GM06990 (cell line): ENCODE measurements around the gene TRIM67.

Source experiments
- DNase-seq: peaks from one replicate; pipeline ENCODE4 v3.0.0-alpha.2; 2011; ENCODE audit not compliant: insufficient read length; ENCODE audit errors: extremely low read depth
- H3K27me3 ChIP-seq: replicated peaks from 2 replicates; pipeline ENCODE4 v1.6.0; 2011; ENCODE audit warnings: low read length; ENCODE audit not compliant: control insufficient read depth, insufficient read depth
- H3K36me3 ChIP-seq: 2 replicates; pipeline ENCODE4 v1.5.1; 2011; ENCODE audit warnings: low read length; ENCODE audit not compliant: control insufficient read depth, insufficient read depth
- H3K4me3 ChIP-seq: replicated peaks from 2 replicates; pipeline ENCODE4 v1.5.1; 2011; ENCODE audit warnings: low read depth, mild to moderate bottlenecking, control low read depth, low read length
- TF ChIP-seq, protein P1 (sequence below): IDR thresholded peaks from 2 replicates; pipeline ENCODE4 v1.5.1; 2011; ENCODE audit warnings: low read length, control low read depth, mild to moderate bottlenecking, inconsistent platforms; ENCODE audit not compliant: insufficient read depth, poor library complexity, severe bottlenecking

Gene TRIM67

DNA sequence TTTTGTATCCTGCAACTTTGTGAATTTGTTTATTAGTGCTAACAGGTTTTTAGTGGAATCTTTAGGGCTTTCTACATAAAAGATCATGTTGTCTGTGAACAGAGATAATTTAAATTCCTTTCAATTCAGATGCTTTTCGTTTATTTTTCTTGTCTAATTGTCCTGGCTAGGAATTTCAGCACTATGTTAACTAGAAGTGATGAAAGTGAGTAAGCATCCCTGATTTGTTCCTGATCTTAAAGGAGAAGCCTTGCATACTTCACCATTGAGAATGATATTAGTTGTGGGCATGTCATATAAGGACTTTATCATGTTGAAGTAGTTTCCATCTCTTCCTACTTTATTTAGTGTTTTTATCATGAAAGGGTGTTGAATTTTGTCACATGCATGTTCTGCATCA lies 23.6 kb upstream of the TRIM67 start:
- TF ChIP-seq, protein P1, sequence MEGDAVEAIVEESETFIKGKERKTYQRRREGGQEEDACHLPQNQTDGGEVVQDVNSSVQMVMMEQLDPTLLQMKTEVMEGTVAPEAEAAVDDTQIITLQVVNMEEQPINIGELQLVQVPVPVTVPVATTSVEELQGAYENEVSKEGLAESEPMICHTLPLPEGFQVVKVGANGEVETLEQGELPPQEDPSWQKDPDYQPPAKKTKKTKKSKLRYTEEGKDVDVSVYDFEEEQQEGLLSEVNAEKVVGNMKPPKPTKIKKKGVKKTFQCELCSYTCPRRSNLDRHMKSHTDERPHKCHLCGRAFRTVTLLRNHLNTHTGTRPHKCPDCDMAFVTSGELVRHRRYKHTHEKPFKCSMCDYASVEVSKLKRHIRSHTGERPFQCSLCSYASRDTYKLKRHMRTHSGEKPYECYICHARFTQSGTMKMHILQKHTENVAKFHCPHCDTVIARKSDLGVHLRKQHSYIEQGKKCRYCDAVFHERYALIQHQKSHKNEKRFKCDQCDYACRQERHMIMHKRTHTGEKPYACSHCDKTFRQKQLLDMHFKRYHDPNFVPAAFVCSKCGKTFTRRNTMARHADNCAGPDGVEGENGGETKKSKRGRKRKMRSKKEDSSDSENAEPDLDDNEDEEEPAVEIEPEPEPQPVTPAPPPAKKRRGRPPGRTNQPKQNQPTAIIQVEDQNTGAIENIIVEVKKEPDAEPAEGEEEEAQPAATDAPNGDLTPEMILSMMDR = no peak
- Histone ChIP-seq H3K4me3 (no peak overlapping the region), H3K36me3 (no peaks in the 10 kb centered on the region), H3K27me3 (no peaks in the 10 kb centered on the region; the same call in 1 of the 2 replicates)
- no peak for DNase-seq

DNA sequence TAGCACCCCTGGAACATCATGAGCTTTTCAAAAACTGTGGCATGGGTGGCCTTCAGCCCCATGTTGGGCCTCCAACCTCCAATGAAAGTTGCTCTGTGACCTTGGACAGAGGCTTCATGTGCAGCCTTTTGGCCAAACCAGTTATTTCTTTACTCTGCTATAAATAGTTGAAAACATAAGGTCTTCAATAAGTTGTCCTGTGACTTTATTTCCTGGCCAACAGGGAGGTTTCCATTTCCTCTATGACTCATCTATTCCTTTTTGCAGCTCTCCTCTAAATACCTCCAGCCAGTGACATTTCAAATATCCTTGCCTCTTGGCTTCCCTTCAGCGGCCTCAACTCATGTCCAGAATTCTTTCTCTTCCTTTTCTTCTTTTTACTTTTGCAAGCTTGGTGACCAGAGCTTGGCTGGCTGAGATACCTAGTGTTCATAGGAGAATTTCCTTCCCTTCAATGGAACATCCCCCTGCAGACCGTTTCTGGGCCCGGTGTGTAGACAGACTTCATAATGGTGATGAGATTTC lies 22.7 kb upstream of the TRIM67 start:
- TF ChIP-seq, protein P1 = no peak
- DNase-seq = no peak
- Histone ChIP-seq H3K27me3 (no peaks in the 10 kb centered on the region; the same call in 1 of the 2 replicates), H3K4me3 (no peak overlapping the region), H3K36me3 (no peaks in the 10 kb centered on the region)

DNA sequence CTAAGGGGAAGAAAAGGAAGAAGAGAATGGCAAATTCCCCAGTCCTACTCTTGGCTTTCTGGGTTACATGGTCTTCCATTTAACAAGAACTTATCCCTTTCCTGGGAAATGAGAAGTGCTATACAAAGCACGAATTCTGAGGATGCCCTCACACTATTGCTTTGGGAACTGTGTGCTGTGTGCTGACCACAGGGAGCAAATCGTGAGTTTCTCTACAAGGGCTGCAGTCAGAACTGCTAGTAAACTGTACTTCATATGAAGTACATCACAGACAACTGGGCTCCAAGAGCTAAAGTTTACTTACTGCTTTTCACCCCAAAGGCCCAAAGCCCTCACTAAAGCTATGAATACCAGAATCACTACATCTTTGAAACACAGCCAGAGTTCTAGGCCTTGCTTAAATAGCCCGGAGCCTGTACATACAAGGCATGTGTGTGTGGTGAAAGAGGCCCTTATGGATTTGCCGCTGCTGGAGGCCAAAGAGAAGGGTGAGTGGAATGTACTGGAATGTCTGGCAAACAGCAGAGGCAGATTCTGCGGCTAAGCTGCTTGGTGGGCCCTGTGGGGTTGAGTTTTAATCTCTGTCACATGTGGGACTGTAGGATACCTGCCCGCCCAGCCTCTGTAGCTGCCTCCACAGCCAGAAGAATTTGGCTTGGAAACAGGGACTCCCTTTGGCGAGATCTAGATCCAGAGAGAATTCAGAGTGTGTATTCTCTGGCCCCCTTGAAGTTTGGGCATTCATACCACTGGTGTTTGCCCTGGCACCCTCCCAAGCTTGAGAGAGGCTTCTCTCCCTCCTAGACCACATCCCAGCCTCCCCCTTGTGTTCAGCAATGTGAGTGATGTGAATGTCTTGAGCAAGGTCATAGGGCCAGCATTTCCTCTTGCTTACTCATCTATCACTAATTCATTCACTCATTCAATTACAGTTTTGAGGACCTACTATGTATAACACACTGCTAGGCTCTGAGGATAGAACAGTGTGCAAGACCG lies 21.9 kb upstream of the TRIM67 start:
- H3K36me3 ChIP-seq = no peaks in the 10 kb centered on the region
- TF ChIP-seq, protein P1 = no peak
- H3K4me3 ChIP-seq = no peak overlapping the region
- DNase-seq = no peak
- no peaks in the 10 kb centered on the region; the same call in 1 of the 2 replicates for H3K27me3 ChIP-seq

DNA sequence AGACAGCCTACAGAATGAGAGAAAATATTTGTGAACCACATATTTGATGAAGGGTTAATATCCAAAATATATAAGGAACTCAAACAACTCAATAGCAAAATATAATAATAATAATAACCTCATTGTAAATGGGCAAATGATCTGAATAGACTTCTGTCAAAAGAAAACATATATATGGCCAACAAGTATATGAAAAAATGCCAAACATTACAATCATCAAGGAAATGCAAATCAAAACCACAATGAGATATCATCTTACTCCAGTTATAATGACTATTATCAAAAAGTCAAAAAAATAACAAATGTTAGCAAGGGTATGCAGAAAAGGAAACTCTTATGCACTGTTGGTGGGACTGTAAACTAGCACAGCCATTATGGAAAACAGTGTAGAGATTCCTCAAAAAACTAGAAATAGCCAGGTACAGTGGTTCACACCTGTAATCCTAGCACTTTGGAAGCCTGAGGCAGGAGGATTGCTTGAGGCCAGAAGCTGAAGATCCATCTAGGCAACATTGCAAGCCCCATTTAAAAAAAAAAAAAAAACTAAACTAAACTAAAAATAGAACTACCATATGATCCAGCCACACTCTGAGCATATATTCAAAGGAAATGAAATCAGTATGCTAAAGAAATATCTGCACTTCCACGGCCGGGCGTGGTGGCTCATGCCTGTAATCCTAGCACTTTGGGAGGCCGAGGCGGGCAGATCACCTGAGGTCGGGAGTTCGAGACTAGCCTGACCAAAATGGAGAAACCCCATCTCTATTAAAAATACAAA lies 17.3 kb upstream of the TRIM67 start:
- Histone ChIP-seq H3K27me3 (no peaks in the 10 kb centered on the region; the same call in 1 of the 2 replicates), H3K36me3 (no peaks in the 10 kb centered on the region), H3K4me3 (no peak overlapping the region)
- no peak for DNase-seq
- TF ChIP-seq, protein P1 = no peak

DNA sequence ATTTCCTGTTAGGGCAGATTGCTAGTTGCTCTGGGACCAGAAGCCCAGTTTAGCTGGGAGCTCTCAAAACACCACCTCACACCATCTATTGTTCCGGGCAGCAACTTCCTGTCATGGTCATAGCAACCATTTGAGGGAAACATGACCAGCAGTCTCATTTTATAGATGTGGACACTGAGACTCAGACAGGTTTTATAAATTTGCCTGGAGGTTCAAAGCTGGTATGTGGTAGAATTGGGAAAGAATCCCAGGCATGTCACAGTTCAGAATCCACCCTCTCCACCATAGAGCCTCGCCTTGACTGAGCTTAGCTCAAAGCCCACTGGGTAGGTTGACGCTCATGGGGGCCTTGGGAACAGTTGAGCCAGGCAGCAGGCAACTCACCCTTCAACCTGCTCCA lies 14.0 kb upstream of the TRIM67 start:
- no peaks in the 10 kb centered on the region for H3K27me3 ChIP-seq
- H3K4me3 ChIP-seq = no peak overlapping the region
- TF ChIP-seq, protein P1 = no peak
- no peak for DNase-seq
- H3K36me3 ChIP-seq = no peaks in the 10 kb centered on the region
